Activated T-cell treated with anti-CD3 and anti-CD28 coated beads, Interleukin-2, amount 50 U/mL, for 24 hours (primary cell): ENCODE measurements around the gene TMEM132C.
"Not testable (repeated sequence)": the region's sequence is repeated elsewhere in the genome, so short reads cannot be mapped to it uniquely, and the experiment has no call there.

ENCODE experiments used
- DNase-seq: peaks from one replicate; pipeline ENCODE4 v3.0.0-alpha.2; 2020
- H3K27ac Mint-ChIP-seq: 2 replicates; pipeline ENCODE4 v1.8.0; 2020; ENCODE audit warnings: mild to moderate bottlenecking, mixed read lengths
- H3K27me3 Mint-ChIP-seq: 2 replicates; pipeline ENCODE4 v1.8.0; 2020; ENCODE audit warnings: mixed read lengths
- H3K36me3 Mint-ChIP-seq: 2 replicates; pipeline ENCODE4 v1.8.0; 2020; ENCODE audit warnings: low read depth, mixed read lengths
- H3K4me1 Mint-ChIP-seq: 2 replicates; pipeline ENCODE4 v1.8.0; 2020; ENCODE audit warnings: low read depth, mixed read lengths
- H3K4me3 Mint-ChIP-seq: 2 replicates; pipeline ENCODE4 v1.8.0; 2020; ENCODE audit warnings: mild to moderate bottlenecking, moderate library complexity, mixed read lengths
- H3K9me3 Mint-ChIP-seq: 2 replicates; pipeline ENCODE4 v1.8.0; 2020; ENCODE audit warnings: mixed read lengths

TMEM132C gene

DNA sequence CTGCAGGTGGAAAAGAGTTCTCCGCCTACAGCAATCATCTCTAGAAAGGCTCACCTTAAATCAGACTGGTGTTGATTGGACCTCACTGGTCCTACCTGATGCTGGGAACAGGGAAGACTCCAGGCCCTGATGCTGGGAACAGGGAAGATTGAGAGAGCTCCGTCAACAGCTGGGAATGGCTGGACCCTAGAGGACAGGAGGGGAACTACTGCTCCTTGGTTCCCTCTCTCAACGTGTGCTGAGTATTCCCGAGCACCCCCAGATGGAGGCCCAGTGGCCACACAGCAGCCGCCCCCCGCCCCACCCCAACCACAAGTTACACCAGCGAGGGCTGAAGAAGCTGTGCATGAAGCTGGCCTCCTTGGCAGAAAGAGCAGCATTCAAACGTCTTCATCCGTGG is 316.5 kb downstream of the TMEM132C start:
- Mint-ChIP-seq H3K4me3 (no peak overlapping the region), H3K36me3 (no peaks in the 10 kb centered on the region), H3K4me1 (no peaks in the 10 kb centered on the region), H3K27ac (no peak overlapping the region), H3K27me3 (no peaks in the 10 kb centered on the region), H3K9me3 (no peaks in the 10 kb centered on the region)
- no peak for DNase-seq

DNA sequence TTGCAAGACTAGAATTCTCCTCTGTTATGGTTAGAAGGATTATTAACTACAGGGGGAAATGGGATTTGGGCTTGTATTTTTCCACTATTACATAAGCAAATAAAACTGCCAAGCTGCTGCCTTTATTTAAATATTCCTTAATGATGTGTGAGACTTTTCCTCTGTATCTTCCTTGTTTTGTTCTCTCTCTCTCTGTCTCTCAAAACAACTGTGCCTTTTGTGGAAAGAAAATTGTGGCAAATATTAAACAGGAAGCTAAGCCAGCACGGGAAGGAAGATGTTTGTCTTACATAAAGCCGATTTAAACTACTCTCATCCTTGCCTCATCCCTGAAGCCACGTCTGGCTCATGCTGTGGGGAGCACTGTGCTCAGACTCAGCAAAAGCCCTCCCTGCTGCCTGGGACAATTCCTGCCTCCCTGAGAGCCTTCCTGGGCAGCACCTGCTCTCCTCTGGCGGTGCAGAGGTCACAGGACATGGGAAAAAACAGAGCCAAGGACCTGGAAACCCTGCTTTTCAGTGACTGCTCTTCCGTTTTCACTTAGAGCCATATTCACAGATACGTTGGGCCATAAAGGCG is 319.6 kb downstream of the TMEM132C start:
- H3K27me3 Mint-ChIP-seq = no peaks in the 10 kb centered on the region
- H3K4me3 Mint-ChIP-seq = no peak overlapping the region
- no peaks in the 10 kb centered on the region for H3K4me1 Mint-ChIP-seq
- no peak for DNase-seq
- H3K27ac Mint-ChIP-seq = no peak overlapping the region
- H3K9me3 Mint-ChIP-seq = no peaks in the 10 kb centered on the region
- no peaks in the 10 kb centered on the region for H3K36me3 Mint-ChIP-seq

DNA sequence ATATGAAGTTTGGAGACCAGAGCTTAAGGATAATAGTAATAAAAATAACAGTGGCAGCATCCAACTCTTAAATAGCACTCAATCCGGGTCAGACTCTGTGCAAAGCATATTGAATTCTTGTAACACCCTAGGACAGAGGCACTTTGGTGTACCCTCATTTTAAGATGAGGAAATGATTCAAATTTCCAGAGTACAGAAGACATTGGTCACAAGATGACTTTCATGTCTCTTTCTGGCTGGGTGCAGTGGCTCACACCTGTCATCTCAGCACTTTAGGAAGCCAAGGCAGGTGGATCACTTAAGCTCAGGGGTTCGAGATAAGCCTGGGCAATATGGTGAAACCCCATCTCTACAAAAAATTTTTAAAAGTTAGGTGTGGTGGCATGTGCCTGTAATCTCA is 320.9 kb downstream of the TMEM132C start:
- Mint-ChIP-seq H3K27ac (no peak overlapping the region), H3K36me3 (no peaks in the 10 kb centered on the region), H3K9me3 (no peaks in the 10 kb centered on the region)

GRCh38 chr12:128592220-128592744 is 325.3 kb downstream of the TMEM132C start:
- Mint-ChIP-seq H3K4me3 (no peak overlapping the region), H3K36me3 (no peaks in the 10 kb centered on the region), H3K9me3 (no peaks in the 10 kb centered on the region), H3K27me3 (no peaks in the 10 kb centered on the region), H3K4me1 (no peaks in the 10 kb centered on the region), H3K27ac (no peak overlapping the region)
- no peak for DNase-seq

More for the DNA sequence above, 320.9 kb downstream of the TMEM132C start:
- DNase-seq = no peak
- H3K4me3 Mint-ChIP-seq = no peak overlapping the region
- no peaks in the 10 kb centered on the region for H3K4me1 Mint-ChIP-seq
- no peaks in the 10 kb centered on the region for H3K27me3 Mint-ChIP-seq

DNA sequence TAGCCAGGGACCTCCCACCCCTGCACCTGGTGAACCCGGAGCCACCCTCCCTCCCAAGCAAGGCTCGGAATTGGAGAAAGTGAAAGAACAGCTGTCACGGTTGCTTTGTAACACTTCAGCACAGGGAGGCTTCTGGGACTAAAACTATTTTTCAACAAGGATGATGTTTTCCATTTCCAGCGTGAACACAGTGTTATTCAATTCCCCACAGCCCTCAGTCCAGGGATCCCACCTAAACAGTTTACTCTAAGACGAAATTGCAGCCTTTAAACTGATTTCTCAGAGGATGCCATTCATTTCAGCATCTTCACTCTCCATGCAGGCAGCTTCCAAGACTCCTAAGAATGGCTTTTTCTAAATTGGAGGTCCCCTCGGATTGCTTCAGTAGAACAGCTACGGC is 327.6 kb downstream of the TMEM132C start:
- DNase-seq = no peak
- Mint-ChIP-seq H3K4me3 (no peak overlapping the region), H3K9me3 (no peaks in the 10 kb centered on the region), H3K27ac (no peak overlapping the region), H3K36me3 (no peaks in the 10 kb centered on the region), H3K4me1 (no peaks in the 10 kb centered on the region), H3K27me3 (no peaks in the 10 kb centered on the region)

DNA sequence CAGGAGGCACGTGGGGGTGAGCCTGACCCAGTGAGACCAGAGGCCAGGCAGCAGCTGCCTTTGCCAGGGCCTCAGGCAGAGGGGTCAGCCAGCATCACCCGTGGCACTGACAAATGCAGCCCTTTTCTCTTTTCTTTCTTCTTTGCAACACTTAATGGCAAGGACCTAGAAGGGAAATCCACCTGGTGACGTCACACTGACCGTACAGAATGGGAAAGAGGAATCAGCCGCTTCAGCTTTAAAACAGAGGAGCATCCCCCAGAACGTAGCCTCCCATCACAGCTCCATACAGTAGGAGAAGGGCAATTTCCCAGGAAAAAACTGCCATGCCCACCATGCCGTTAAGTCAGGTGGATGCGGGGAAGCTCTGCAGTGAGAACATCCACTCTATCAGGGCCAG is 328.6 kb downstream of the TMEM132C start:
- no peak overlapping the region for H3K4me3 Mint-ChIP-seq

DNA sequence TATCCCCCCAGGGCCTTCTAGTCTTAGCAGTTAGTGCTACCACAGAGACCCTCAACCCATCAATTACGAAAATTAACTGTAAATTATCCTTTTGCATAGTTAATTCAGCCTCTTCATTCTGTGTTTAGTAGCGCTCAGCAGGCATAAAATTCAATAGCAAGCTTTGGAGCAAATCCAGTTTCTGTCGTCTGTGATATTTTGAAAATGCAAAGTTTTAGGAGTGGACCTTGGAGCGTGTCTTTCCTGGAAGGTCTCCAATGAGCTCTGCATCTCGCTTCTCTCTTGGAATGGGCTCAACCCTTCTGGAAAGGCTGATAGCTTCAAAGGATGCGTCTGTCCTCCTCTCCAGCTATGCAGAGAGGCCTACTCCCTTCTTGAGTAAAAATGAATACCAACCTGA is 333.9 kb downstream of the TMEM132C start:
- H3K4me1 Mint-ChIP-seq = no peaks in the 10 kb centered on the region
- no peaks in the 10 kb centered on the region for H3K36me3 Mint-ChIP-seq
- no peak overlapping the region for H3K4me3 Mint-ChIP-seq

More for the DNA sequence above, 328.6 kb downstream of the TMEM132C start:
- H3K36me3 Mint-ChIP-seq = no peaks in the 10 kb centered on the region
- H3K4me1 Mint-ChIP-seq = no peaks in the 10 kb centered on the region
- no peak for DNase-seq
- H3K9me3 Mint-ChIP-seq = no peaks in the 10 kb centered on the region
- no peaks in the 10 kb centered on the region for H3K27me3 Mint-ChIP-seq
- no peak overlapping the region for H3K27ac Mint-ChIP-seq

GRCh38 chr12:128603573-128604115 is 336.7 kb downstream of the TMEM132C start:
- H3K27ac Mint-ChIP-seq = no peak overlapping the region
- H3K27me3 Mint-ChIP-seq = no peaks in the 10 kb centered on the region
- H3K9me3 Mint-ChIP-seq = no peaks in the 10 kb centered on the region
- H3K4me1 Mint-ChIP-seq = no peaks in the 10 kb centered on the region
- DNase-seq = no peak
- no peak overlapping the region for H3K4me3 Mint-ChIP-seq
- no peaks in the 10 kb centered on the region for H3K36me3 Mint-ChIP-seq

More for the DNA sequence above, 333.9 kb downstream of the TMEM132C start:
- H3K27me3 Mint-ChIP-seq = no peaks in the 10 kb centered on the region
- H3K27ac Mint-ChIP-seq = no peak overlapping the region
- no peak for DNase-seq
- no peaks in the 10 kb centered on the region for H3K9me3 Mint-ChIP-seq

GRCh38 chr12:128604219-128604618 is 337.2 kb downstream of the TMEM132C start:
- DNase-seq, H3K4me3 Mint-ChIP-seq, H3K27ac Mint-ChIP-seq, H3K4me1 Mint-ChIP-seq, H3K27me3 Mint-ChIP-seq, H3K9me3 Mint-ChIP-seq, H3K36me3 Mint-ChIP-seq: not testable (repeated sequence)

- H3K36me3 Mint-ChIP-seq = no peaks in the 10 kb centered on the region
- H3K27me3 Mint-ChIP-seq = no peaks in the 10 kb centered on the region
- no peak overlapping the region for H3K27ac Mint-ChIP-seq
These were observed 339.1 kb downstream of the TMEM132C start for GRCh38 chr12:128606051-128606450.

GRCh38 chr12:128606538-128606937 is 339.6 kb downstream of the TMEM132C start:
- Mint-ChIP-seq H3K36me3 (no peaks in the 10 kb centered on the region), H3K9me3 (no peaks in the 10 kb centered on the region), H3K27me3 (no peaks in the 10 kb centered on the region), H3K27ac (no peak overlapping the region), H3K4me1 (no peaks in the 10 kb centered on the region), H3K4me3 (no peak overlapping the region)
- DNase-seq = no peak

More at GRCh38 chr12:128606051-128606450, 339.1 kb downstream of the TMEM132C start:
- Mint-ChIP-seq H3K9me3 (no peaks in the 10 kb centered on the region), H3K4me1 (no peaks in the 10 kb centered on the region), H3K4me3 (no peak overlapping the region)
- no peak for DNase-seq

GRCh38 chr12:128606970-128607369 is 340.0 kb downstream of the TMEM132C start:
- H3K27ac Mint-ChIP-seq = no peak overlapping the region
- no peak for DNase-seq
- no peaks in the 10 kb centered on the region for H3K9me3 Mint-ChIP-seq
- H3K4me1 Mint-ChIP-seq = no peaks in the 10 kb centered on the region
- H3K36me3 Mint-ChIP-seq = no peaks in the 10 kb centered on the region
- H3K27me3 Mint-ChIP-seq = no peaks in the 10 kb centered on the region
- no peak overlapping the region for H3K4me3 Mint-ChIP-seq

GRCh38 chr12:128607641-128608040 is 340.7 kb downstream of the TMEM132C start:
- Mint-ChIP-seq H3K27me3 (no peaks in the 10 kb centered on the region), H3K4me3 (no peak overlapping the region), H3K27ac (no peak overlapping the region), H3K36me3 (no peaks in the 10 kb centered on the region), H3K9me3 (no peaks in the 10 kb centered on the region), H3K4me1 (no peaks in the 10 kb centered on the region)
- DNase-seq = no peak

DNA sequence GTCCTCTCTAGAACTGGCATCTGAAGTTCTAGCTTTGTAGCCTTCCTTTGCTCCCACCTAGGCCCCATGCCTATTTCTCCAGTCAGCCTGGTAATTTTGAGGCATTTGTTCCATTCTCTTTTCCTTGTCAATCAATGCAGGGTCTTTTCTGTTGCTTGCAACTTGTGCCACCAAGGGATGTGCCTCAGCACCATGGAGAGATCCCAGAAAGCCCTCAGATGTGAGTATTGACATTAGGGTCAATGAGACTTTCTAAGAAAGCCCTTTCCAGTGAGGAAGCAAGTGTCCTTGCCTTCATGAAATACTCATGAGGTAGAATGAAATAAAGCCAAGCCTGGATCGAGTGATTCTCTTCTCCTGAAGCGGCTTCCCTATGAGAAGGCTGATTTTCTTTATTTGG is 342.9 kb downstream of the TMEM132C start:
- Mint-ChIP-seq H3K4me3 (no peak overlapping the region), H3K9me3 (no peaks in the 10 kb centered on the region), H3K27ac (no peak overlapping the region), H3K27me3 (no peaks in the 10 kb centered on the region), H3K36me3 (no peaks in the 10 kb centered on the region), H3K4me1 (no peaks in the 10 kb centered on the region)
- no peak for DNase-seq

GRCh38 chr12:128611736-128612135 is 344.8 kb downstream of the TMEM132C start:
- Mint-ChIP-seq H3K4me1 (no peaks in the 10 kb centered on the region), H3K9me3 (no peaks in the 10 kb centered on the region), H3K27ac (no peak overlapping the region), H3K27me3 (no peaks in the 10 kb centered on the region), H3K36me3 (no peaks in the 10 kb centered on the region), H3K4me3 (no peak overlapping the region)
- DNase-seq = no peak
